ENCODE results near the gene OGFOD3. TPM values are rescaled to one million over a fixed set of nuclear protein-coding genes. Genes with fewer than 3 reads are reported as not detected.

The OGFOD3 gene
- total RNA-seq, 2 donors from 2014 or later = 24.9 to 27.4 TPM

GRCh38 chr17:82429824-82430223 is 11.4 kb upstream of the OGFOD3 start:
- H3K27me3 ChIP-seq (replicated peaks; ENCODE audit: insufficient read depth) = no peaks in the 10 kb centered on the region
- peaks cover 0 to 1% of the 10 kb centered on the region in 2 donors for H3K4me1 ChIP-seq (ENCODE audit: control insufficient read depth in 1 of 2, low read depth in 2 of 2)
- TF ChIP-seq CTCF (IDR thresholded peaks at IDR 0.05) = no peak
- no peak for DNase-seq (ENCODE audit: low spot score)
- no peaks in the 10 kb centered on the region for H3K36me3 ChIP-seq
- no peak overlapping the region for H3K4me3 ChIP-seq
- no peak overlapping the region for H3K27ac ChIP-seq
- ATAC-seq (ENCODE audit: insufficient number of reproducible peaks, low FRiP score, low read depth) = no peak
- no peaks in the 10 kb centered on the region for H3K9me3 ChIP-seq

GRCh38 chr17:82428546-82428945 is 10.2 kb upstream of the OGFOD3 start:
- no peak for DNase-seq (ENCODE audit: low spot score)
- H3K9me3 ChIP-seq = no peaks in the 10 kb centered on the region

DNA sequence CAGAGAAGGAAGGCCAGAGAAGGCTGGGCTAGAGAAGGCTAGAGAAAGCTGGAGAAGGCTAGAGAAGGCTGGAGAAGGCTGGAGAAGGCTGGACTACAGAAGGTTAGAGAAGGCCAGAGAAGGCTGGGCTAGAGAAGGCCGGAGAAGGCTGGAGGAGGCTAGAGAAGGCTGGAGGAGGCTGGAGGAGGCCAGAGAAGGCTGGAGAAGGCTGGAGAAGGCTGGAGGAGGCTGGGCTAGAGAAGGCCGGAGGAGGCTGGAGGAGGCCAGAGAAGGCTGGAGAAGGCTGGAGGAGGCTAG is 6.4 kb upstream of the OGFOD3 start:
- DNase-seq (ENCODE audit: low spot score) (no peak), ATAC-seq (ENCODE audit: insufficient number of reproducible peaks, low FRiP score, low read depth) (no peak)
- H3K4me1 ChIP-seq (ENCODE audit: control insufficient read depth in 1 of 2, low read depth in 2 of 2) = peaks cover 3 to 13% of the 10 kb centered on the region in 2 donors
- no peak for TF ChIP-seq CTCF (IDR thresholded peaks at IDR 0.05)
- H3K27me3 ChIP-seq (replicated peaks; ENCODE audit: insufficient read depth) = no peaks in the 10 kb centered on the region
- H3K4me3 ChIP-seq = no peak overlapping the region
- H3K27ac ChIP-seq = no peak overlapping the region
- H3K9me3 ChIP-seq = no peaks in the 10 kb centered on the region
- H3K36me3 ChIP-seq = no peaks in the 10 kb centered on the region

More at GRCh38 chr17:82428546-82428945, 10.2 kb upstream of the OGFOD3 start:
- H3K36me3 ChIP-seq = no peaks in the 10 kb centered on the region
- no peak overlapping the region for H3K4me3 ChIP-seq
- H3K27me3 ChIP-seq (replicated peaks; ENCODE audit: insufficient read depth) = no peaks in the 10 kb centered on the region
- no peak for ATAC-seq (ENCODE audit: insufficient number of reproducible peaks, low FRiP score, low read depth)
- peaks cover 3 to 13% of the 10 kb centered on the region in 2 donors for H3K4me1 ChIP-seq (ENCODE audit: control insufficient read depth in 1 of 2, low read depth in 2 of 2)
- no peak overlapping the region for H3K27ac ChIP-seq
- no peak for TF ChIP-seq CTCF (IDR thresholded peaks at IDR 0.05)

GRCh38 chr17:82424001-82424862 is 5.8 kb upstream of the OGFOD3 start:
- peak; percentile 66 for TF ChIP-seq CTCF (IDR thresholded peaks at IDR 0.05)
- no peak for ATAC-seq (ENCODE audit: insufficient number of reproducible peaks, low FRiP score, low read depth)
- Histone ChIP-seq H3K27me3 (replicated peaks; ENCODE audit: insufficient read depth) (no peaks in the 10 kb centered on the region), H3K4me3 (peak overlapping the region; percentile 54), H3K4me1 (ENCODE audit: control insufficient read depth in 1 of 2, low read depth in 2 of 2) (peaks cover 3 to 15% of the 10 kb centered on the region in 2 donors), H3K36me3 (no peaks in the 10 kb centered on the region), H3K27ac (peak overlapping the region in 1 of 2 donors; percentile 6), H3K9me3 (no peaks in the 10 kb centered on the region)
- DNase-seq (ENCODE audit: low spot score) = no peak

DNA sequence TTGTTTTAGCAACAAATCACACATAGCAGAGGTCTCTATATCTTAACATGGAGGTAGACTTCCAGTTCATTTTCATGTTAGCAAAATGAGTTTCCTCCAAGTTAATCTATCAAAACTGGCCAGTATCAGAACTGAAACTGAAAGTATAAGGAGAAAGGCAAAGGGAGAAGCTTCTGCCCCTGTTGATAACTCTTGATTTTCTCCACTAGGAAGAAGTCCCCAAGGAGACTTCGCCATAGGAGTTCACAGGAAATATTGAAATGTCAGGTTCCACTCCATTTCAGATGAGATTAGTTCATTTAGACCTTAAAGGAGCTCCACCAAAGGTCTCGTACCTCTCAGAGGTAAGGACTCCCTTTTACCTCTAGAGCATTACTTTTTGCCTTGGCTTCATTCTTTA is 1.2 kb upstream of the OGFOD3 start:
- no peak for TF ChIP-seq CTCF (IDR thresholded peaks at IDR 0.05)
- no peak overlapping the region for H3K27ac ChIP-seq
- no peaks in the 10 kb centered on the region for H3K36me3 ChIP-seq
- ATAC-seq (ENCODE audit: insufficient number of reproducible peaks, low FRiP score, low read depth) (no peak), DNase-seq (ENCODE audit: low spot score) (no peak)
- peaks cover 11 to 23% of the 10 kb centered on the region in 2 donors for H3K4me1 ChIP-seq (ENCODE audit: control insufficient read depth in 1 of 2, low read depth in 2 of 2)
- H3K4me3 ChIP-seq = peak overlapping the region; percentile 92
- H3K9me3 ChIP-seq = no peaks in the 10 kb centered on the region
- no peaks in the 10 kb centered on the region for H3K27me3 ChIP-seq (replicated peaks; ENCODE audit: insufficient read depth)

Measured in thoracic aorta (tissue), 2 donors.